ENCODE data around the gene SYNJ1. TPM values are rescaled to one million over a fixed set of nuclear protein-coding genes. Genes with fewer than 3 reads are reported as not detected.
A peak's percentile ranks its signal among the peaks of the same experiment; 100 is the strongest.

SYNJ1 gene
- total RNA-seq, 1 donor from 2014 or later: 22.1 TPM

DNA sequence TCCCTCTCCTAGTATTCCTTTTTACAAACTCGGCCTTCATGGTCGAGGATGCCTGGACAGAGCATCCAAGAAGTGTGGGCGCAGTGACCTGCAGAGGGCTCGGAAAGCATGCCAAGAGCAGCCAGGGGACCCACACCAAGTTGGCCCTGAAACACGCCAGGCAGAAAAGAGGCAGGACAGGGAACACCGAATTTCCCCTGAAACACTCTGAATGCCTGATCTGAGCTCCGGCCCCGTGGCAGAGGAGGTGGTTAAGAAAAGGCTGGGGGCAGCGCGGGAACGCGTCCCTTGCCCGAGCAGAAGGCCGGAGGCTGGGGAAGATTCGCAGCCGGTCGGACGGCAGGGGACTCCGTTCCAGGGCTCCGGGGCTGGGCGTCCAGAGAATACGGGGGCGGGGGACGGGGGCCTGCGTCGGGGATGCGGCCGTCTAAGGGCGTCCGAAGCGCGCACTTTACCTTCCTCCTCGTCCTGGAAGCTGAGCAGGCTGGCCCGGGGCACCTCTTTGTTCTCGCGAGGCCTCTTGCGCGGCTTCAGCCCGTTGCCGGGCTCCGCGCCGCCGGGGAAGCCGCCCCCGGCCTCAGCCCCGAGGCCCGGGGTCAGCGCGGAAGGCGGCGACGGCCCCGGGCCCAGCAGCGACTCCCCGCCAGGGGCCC, 43.2 kb upstream of the SYNJ1 start:
- DNase-seq (peak; percentile 85), ATAC-seq (peak; percentile 67)
- Histone ChIP-seq H3K4me1 (peaks cover 22% of the 10 kb centered on the region), H3K27ac (peak overlapping the region; percentile 88), H3K9me3 (no peaks in the 10 kb centered on the region), H3K4me3 (peak overlapping the region; percentile 81), H3K36me3 (peaks cover 15% of the 10 kb centered on the region), H3K27me3 (no peaks in the 10 kb centered on the region)
- TF ChIP-seq, protein P1, sequence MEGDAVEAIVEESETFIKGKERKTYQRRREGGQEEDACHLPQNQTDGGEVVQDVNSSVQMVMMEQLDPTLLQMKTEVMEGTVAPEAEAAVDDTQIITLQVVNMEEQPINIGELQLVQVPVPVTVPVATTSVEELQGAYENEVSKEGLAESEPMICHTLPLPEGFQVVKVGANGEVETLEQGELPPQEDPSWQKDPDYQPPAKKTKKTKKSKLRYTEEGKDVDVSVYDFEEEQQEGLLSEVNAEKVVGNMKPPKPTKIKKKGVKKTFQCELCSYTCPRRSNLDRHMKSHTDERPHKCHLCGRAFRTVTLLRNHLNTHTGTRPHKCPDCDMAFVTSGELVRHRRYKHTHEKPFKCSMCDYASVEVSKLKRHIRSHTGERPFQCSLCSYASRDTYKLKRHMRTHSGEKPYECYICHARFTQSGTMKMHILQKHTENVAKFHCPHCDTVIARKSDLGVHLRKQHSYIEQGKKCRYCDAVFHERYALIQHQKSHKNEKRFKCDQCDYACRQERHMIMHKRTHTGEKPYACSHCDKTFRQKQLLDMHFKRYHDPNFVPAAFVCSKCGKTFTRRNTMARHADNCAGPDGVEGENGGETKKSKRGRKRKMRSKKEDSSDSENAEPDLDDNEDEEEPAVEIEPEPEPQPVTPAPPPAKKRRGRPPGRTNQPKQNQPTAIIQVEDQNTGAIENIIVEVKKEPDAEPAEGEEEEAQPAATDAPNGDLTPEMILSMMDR (IDR thresholded peaks at IDR 0.05): no peak
- intact Hi-C loops (cut with DNase I): no loop called here

DNA sequence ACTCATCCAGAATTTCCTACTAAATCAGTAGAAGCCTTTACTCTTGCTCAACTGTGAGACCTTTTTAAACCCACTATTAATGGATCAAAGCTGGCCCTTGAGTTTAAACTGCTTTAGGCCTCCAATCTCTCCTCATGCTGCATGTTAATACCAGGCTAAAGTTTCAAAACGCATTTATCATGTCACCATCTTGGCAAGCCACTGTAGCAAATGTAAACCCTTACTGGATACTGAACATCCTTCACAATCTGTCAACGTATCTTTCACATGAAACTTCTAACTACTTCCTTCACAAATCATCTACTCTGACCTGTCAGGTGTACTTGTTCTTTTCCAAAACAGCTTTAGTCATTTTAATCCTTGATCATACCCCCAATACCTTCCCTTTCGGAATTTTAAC, 40.7 kb upstream of the SYNJ1 start:
- peaks cover 22% of the 10 kb centered on the region for H3K4me1 ChIP-seq
- no peaks in the 10 kb centered on the region for H3K27me3 ChIP-seq
- H3K9me3 ChIP-seq: no peaks in the 10 kb centered on the region
- no peak overlapping the region for H3K4me3 ChIP-seq
- intact Hi-C loops (cut with DNase I): no loop called here
- H3K27ac ChIP-seq: no peak overlapping the region
- ATAC-seq (no peak), DNase-seq (no peak)
- TF ChIP-seq, protein P1 (IDR thresholded peaks at IDR 0.05): no peak
- peaks cover 28% of the 10 kb centered on the region for H3K36me3 ChIP-seq

DNA sequence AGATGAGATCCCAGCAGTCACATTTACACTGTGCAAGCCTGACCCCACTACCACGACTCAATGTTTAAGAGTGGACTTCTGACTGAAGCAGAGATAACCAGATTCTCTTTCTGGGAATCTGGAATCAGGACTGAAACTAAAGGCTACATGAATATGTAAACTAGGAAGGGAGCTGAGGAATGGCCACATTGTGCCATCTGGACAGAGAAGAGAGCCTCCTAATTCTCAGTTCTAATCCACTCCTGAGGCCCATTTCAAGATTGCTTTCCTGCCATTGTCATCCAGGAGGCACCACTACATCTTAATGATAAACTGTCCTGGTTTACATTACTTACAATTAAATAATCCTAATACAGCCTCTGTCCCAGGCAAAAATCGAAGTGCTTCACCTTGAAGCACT, 37.2 kb upstream of the SYNJ1 start:
- ATAC-seq (no peak), DNase-seq (no peak)
- intact Hi-C loops (cut with DNase I): no loop called here
- TF ChIP-seq, protein P1 (IDR thresholded peaks at IDR 0.05): no peak
- Histone ChIP-seq H3K4me3 (no peak overlapping the region), H3K36me3 (peaks cover 62% of the 10 kb centered on the region), H3K9me3 (no peaks in the 10 kb centered on the region), H3K27ac (no peak overlapping the region), H3K27me3 (no peaks in the 10 kb centered on the region), H3K4me1 (peaks cover 15% of the 10 kb centered on the region)

DNA sequence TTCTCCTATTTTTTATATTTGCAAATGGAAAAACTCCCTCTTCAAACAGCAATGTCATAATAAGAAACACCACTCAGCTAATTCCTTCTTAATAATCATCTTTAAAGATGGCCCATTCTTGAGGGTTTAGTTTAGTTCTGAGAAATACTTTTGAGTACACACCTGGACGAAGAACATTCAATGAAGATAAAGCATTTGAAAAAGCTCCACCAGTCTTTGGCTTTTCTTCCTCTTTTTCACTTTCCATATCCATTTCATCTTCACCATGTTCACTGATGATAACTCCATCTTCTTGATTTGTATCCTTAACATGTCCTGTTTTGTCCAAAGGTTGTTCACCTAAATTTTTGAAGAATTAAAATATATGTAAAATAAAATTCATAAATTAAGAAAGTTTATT, 36.4 kb upstream of the SYNJ1 start:
- H3K4me3 ChIP-seq: no peak overlapping the region
- DNase-seq (no peak), ATAC-seq (no peak)
- TF ChIP-seq, protein P1 (IDR thresholded peaks at IDR 0.05): no peak
- no peaks in the 10 kb centered on the region for H3K9me3 ChIP-seq
- intact Hi-C loops (cut with DNase I): no loop called here
- H3K27ac ChIP-seq: no peak overlapping the region
- H3K27me3 ChIP-seq: no peaks in the 10 kb centered on the region
- H3K36me3 ChIP-seq: peaks cover 71% of the 10 kb centered on the region
- H3K4me1 ChIP-seq: peaks cover 6% of the 10 kb centered on the region

DNA sequence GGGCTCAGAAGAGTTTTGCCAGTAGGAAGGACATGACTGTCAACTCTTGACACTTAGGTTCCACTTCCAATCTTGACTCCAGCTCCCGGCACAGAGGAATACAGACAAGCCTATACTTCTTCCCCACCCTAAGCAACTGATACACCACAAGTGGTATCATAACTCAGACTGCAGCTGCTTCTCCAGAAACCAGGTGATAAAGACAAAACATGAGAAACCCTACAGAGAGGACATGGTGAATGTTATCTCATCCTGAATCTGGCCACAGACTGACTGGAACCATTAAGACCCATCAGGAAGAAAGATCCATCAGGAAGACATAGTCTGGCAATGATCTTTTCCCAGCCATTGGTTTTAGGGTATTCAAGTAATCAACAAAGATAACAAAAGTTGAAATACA, 30.0 kb upstream of the SYNJ1 start:
- H3K27me3 ChIP-seq: no peaks in the 10 kb centered on the region
- no peak for DNase-seq
- TF ChIP-seq, protein P1 (IDR thresholded peaks at IDR 0.05): no peak
- no peaks in the 10 kb centered on the region for H3K4me1 ChIP-seq
- H3K4me3 ChIP-seq: no peak overlapping the region
- no peak for ATAC-seq
- intact Hi-C loops (cut with DNase I): no loop called here
- H3K9me3 ChIP-seq: no peaks in the 10 kb centered on the region
- peaks cover 82% of the 10 kb centered on the region for H3K36me3 ChIP-seq
- no peak overlapping the region for H3K27ac ChIP-seq

DNA sequence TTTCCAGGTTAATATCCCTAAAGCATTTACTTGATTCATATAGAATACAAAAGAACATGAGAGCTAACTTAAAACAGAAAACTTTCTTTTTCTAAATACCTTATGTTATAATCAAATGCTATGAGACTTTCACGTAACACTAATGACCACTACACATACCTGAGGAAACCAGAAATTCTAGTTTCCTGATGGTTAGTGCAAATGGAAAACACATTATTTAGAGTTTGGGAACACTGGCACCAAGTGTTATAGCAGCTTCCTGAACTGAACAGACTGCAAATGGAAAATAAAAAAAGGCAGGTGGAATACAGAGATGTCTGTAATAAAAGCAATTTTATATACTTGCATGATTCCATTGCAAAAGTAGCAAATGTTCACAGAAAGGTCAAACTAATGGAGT, 28.3 kb upstream of the SYNJ1 start:
- ATAC-seq (no peak), DNase-seq (no peak)
- peaks cover 79% of the 10 kb centered on the region for H3K36me3 ChIP-seq
- H3K27ac ChIP-seq: no peak overlapping the region
- no peak overlapping the region for H3K4me3 ChIP-seq
- TF ChIP-seq, protein P1 (IDR thresholded peaks at IDR 0.05): no peak
- no peaks in the 10 kb centered on the region for H3K9me3 ChIP-seq
- H3K27me3 ChIP-seq: no peaks in the 10 kb centered on the region
- H3K4me1 ChIP-seq: no peaks in the 10 kb centered on the region
- intact Hi-C loops (cut with DNase I): no loop called here
